NCI-H1092 treated with DMSO at 0.1 percent for 48 hours (cell line): ENCODE data around the gene ZNF79.

Experiments used
- DNase-seq: peaks from one replicate; lab custom pipeline; 2025; lab: John Stamatoyannopoulos, UW

The ZNF79 gene

GRCh38 chr9:127398715-127399400 lies 25.3 kb upstream of the ZNF79 start:
- DNase-seq, result no peak

- DNase-seq, result no peak
Measured at GRCh38 chr9:127399736-127400269, 24.4 kb upstream of the ZNF79 start.

- no peak for DNase-seq
Measured at GRCh38 chr9:127402401-127403090, 21.6 kb upstream of the ZNF79 start.

- DNase-seq, result no peak
Measured at GRCh38 chr9:127403507-127404192, 20.5 kb upstream of the ZNF79 start.

GRCh38 chr9:127404631-127405030 lies 19.6 kb upstream of the ZNF79 start:
- DNase-seq, result no peak

GRCh38 chr9:127405344-127406125 lies 18.6 kb upstream of the ZNF79 start:
- no peak for DNase-seq

- DNase-seq, result no peak
Measured at GRCh38 chr9:127406799-127407491, 17.2 kb upstream of the ZNF79 start.

- DNase-seq, result no peak
Measured at GRCh38 chr9:127407492-127407843, 16.7 kb upstream of the ZNF79 start.

- no peak for DNase-seq
Measured at GRCh38 chr9:127411122-127411521, 13.1 kb upstream of the ZNF79 start.

GRCh38 chr9:127415141-127415540 lies 9.0 kb upstream of the ZNF79 start:
- no peak for DNase-seq

GRCh38 chr9:127415657-127416056 lies 8.5 kb upstream of the ZNF79 start:
- no peak for DNase-seq

GRCh38 chr9:127417131-127418036 lies 6.8 kb upstream of the ZNF79 start:
- peak; percentile 16 for DNase-seq

- DNase-seq, result no peak
Measured at GRCh38 chr9:127418037-127418471, 6.1 kb upstream of the ZNF79 start.

- no peak for DNase-seq
Measured at GRCh38 chr9:127419348-127419747, 4.8 kb upstream of the ZNF79 start.

- DNase-seq, result no peak
Measured at GRCh38 chr9:127421057-127421456, 3.1 kb upstream of the ZNF79 start.

- DNase-seq, result no peak
Measured at GRCh38 chr9:127422133-127422782, 1.9 kb upstream of the ZNF79 start.

GRCh38 chr9:127422787-127423186 lies 1.4 kb upstream of the ZNF79 start:
- no peak for DNase-seq

GRCh38 chr9:127423476-127423933 lies 677 bp upstream of the ZNF79 start:
- peak; percentile 68 for DNase-seq

- peak; percentile 50 for DNase-seq
Measured at GRCh38 chr9:127424676-127424999, 456 bp downstream of the ZNF79 start.

GRCh38 chr9:127426756-127427155 lies 2.6 kb downstream of the ZNF79 start:
- no peak for DNase-seq
